Measurements from ENCODE around the gene RYR2.
"Not testable (repeated sequence)": the region's sequence is repeated elsewhere in the genome, so short reads cannot be mapped to it uniquely, and the experiment has no call there.

Gene RYR2

DNA sequence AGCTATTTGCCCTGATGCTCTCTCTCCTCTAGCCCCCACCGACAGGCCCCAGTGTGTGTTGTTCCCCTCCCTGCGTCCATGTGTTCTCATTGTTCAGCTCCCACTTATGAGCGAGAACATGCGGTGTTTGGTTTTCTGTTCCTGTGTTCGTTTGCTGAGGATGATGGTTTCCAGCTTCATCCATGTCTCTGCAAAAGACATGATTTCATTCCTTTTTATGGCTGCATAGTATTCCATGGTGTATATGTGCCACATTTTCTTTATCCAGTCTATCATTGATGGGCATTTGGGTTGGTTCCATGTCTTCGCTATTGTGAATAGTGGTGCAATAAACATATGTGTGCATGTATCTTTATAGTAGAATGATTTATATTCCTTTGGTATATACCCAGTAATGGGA, 110.0 kb downstream of the RYR2 start:
- DNase-seq: not testable (repeated sequence)

GRCh38 chr1:237152506-237153335, 110.7 kb downstream of the RYR2 start:
- DNase-seq: no peak

DNA sequence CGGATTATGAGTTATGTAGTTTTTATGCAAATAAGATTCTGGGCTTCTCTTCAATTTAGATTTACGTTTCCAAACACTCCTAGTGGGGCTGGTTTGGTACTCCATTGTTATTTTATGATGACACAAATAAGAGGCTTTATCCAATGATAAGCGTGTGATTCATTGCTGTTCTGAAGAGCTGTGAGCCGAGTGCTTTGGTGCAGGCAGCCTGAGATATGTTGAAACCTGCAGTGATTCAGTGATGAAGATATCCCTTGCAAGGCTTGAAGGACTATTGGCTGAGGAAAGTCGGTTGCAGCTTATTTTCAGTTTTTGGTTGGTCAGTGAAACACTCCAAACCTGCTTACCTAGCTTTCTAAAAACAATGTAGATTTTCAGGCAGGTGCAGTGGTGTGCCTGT, 112.2 kb downstream of the RYR2 start:
- DNase-seq: no peak

- no peak for DNase-seq
Measured at GRCh38 chr1:237164406-237165352, 122.7 kb downstream of the RYR2 start.

GRCh38 chr1:237166086-237166485, 124.1 kb downstream of the RYR2 start:
- DNase-seq: no peak

- no peak for DNase-seq
Measured at GRCh38 chr1:237166593-237167101, 124.7 kb downstream of the RYR2 start.

DNA sequence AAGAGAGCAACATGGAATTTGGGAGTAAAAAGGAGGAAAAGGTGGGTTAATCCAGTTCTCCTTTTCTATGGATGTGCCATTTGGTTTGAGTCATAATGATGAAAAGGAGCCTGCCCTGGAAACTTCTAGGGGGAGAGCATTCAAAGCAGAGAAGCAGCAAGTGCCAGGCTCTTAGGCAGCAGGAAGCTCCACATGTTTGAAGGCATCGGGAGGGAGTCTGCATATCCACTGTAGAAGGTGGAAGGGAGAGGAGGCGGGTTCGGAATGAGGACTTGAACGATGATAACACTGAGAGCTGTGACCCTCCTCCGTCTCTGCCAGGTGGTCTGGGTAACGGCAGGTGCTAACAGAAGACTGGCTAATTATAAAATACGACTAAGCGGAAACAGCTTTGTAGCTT, 128.2 kb downstream of the RYR2 start:
- no peak for DNase-seq

GRCh38 chr1:237171454-237172117, 129.6 kb downstream of the RYR2 start:
- no peak for DNase-seq

- no peak for DNase-seq
Measured at GRCh38 chr1:237172118-237172485, 130.1 kb downstream of the RYR2 start.

DNA sequence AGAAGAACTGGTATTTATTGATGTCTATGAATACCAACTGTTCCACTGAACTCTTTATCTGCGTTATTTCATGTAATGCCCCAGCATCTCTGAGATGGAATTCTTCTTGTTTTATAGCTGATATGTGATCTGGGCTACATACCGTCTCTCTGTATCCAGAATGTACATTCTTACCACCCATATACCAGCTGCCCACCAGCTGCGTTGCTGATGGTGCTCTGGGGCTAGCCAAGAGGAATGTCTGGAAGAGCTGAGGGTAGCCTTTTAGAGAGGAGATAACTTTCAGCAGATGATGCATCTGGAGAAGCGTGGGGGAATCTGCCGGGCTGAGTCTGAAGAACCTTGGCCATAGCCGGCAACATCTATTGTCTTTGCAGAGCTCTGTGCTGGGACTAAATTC, 137.5 kb downstream of the RYR2 start:
- no peak for DNase-seq

- no peak for DNase-seq
Measured at GRCh38 chr1:237180256-237180655, 138.3 kb downstream of the RYR2 start.

DNA sequence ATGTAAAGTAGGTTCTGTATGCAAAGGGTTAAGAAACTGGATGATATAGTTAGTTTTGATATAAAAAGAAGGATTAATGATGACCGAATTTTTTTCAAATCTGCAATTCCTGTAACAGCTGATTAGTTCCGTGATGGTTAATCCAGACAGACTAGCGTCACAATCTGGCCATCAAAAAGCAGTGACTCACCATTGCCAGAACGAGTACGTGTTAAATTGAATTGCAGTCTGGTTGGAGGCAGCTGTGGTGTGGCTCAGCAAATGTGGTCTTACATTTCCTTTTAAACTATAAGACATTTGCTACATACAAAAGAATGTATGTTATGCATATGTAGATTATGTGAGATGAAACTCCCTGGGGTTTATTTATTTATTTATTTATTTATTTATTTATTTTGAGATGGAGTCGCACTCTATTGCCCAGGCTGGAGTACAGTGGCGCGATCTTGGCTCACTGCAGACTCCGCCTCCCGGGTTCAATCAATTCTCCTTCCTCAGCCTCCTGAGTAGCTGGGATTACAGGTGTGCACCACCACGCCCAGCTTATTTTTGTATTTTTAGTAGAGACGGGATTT, 139.8 kb downstream of the RYR2 start:
- DNase-seq: no peak

DNA sequence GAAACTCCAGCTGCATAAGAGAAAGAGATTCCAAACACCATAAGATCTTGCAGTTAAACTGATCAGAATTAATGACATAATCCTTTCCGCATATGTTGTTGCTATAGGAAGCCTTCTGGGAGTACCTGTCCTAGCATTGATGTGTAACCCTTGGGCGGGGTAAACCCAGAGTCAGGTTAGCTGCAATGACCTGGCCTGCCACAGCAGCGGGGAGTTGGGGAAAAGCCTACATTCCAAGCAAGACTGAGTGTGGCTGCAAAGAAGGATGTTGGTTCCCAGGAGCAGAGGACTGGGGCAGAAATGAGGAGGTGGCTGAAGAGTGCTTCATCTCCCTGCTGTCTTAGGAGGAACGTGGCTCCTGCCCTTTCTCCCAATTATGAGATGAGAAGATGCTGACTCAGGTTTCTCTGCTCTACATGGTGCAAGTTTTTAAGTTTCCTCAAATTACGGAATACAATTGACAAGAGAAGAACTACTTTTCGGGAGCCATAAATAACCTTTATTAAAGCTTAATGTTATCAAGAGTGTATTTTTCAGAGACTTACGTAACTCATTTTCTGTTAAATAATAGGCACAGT, 142.1 kb downstream of the RYR2 start:
- DNase-seq: no peak

DNA sequence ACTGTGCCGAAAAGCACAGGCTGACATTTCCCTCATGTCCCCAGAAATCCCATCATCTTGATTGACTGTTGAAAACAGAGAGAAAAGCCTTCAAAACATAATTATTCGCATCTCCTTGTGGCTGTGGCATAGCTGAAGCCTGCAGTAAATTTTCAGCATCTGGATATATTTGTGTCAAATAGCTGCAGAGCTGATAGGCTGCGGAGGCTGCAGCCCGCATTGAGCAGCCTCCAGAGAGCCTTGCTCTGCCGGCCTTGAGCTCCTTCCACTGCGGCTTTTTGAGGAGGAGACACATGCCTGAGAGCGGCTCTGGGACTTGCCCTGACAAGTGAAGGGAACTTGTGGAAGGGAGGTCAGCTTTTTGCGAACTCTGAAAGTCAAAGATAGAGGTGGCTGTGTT, 144.7 kb downstream of the RYR2 start:
- DNase-seq: no peak

DNA sequence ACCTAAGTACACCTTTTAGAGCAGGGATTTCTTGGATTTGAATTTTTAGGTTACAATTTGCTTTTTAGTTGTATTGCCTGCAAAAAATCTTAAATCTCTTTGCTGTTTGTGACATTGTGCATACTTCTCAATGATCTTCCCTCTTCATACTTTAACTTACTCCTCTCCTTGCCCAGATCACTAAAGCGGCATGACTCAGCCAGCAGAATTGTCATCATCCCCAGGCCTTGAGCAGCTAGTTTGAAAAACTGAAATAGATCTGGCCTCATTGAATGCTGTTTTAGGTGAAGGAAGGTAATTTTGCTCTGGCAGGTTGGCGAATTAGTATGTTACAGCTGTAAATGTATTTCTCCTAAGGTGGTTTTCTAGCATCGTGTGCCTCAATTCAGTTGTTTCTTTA, 145.9 kb downstream of the RYR2 start:
- no peak for DNase-seq

GRCh38 chr1:237191403-237191802, 149.4 kb downstream of the RYR2 start:
- no peak for DNase-seq

GRCh38 chr1:237197470-237198425, 155.8 kb downstream of the RYR2 start:
- DNase-seq: no peak

DNA sequence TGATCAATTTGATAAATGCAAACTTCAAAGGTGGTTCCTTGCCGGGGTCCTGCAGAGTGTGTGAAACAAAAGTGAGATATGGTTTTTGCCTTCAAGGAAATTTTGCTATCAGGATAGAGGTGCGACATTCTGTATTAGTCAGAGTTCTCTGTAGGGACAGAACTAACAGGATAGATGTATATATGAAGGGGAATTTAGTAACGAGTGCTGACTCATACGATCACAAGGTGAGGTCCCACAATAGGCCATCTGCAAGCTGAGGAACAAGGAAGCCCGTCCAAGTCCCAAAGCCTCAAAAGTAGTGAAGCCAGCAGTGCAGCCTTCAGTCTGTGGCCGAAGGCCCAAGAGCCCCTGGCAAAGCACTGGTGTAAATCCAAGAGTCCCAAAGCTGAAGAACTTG, 157.0 kb downstream of the RYR2 start:
- no peak for DNase-seq

GRCh38 chr1:237201155-237201554, 159.2 kb downstream of the RYR2 start:
- DNase-seq: no peak

GRCh38 chr1:237204841-237205240, 162.9 kb downstream of the RYR2 start:
- no peak for DNase-seq

- no peak for DNase-seq
Measured at GRCh38 chr1:237205400-237206064, 163.5 kb downstream of the RYR2 start.
